GM10266 (cell line): ENCODE data around the gene TNNI3K.

Experiments used
- DNase-seq: peaks from one replicate; pipeline ENCODE4 v3.0.0; 2012; ENCODE audit errors: extremely low spot score
- CTCF ChIP-seq: IDR thresholded peaks from 2 replicates; pipeline ENCODE4 v1.5.1; 2012; ENCODE audit warnings: mild to moderate bottlenecking, low read depth; ENCODE audit not compliant: control insufficient read depth, insufficient read depth; ENCODE audit errors: missing control alignments

TNNI3K gene

GRCh38 chr1:74481607-74482006 is 246.4 kb downstream of the TNNI3K start:
- no peak for TF ChIP-seq CTCF
- no peak for DNase-seq

- no peak for TF ChIP-seq CTCF
- no peak for DNase-seq
Observed at GRCh38 chr1:74485622-74486021, 250.4 kb downstream of the TNNI3K start.

- TF ChIP-seq CTCF: no peak
- DNase-seq: no peak
Observed at GRCh38 chr1:74486036-74486435, 250.8 kb downstream of the TNNI3K start.

- no peak for DNase-seq
- TF ChIP-seq CTCF: no peak
Observed at GRCh38 chr1:74496669-74497068, 261.5 kb downstream of the TNNI3K start.

GRCh38 chr1:74498901-74499300 is 263.7 kb downstream of the TNNI3K start:
- DNase-seq: no peak
- TF ChIP-seq CTCF: no peak

- DNase-seq: no peak
Observed at GRCh38 chr1:74502432-74502831, 267.2 kb downstream of the TNNI3K start.

GRCh38 chr1:74502858-74503257 is 267.7 kb downstream of the TNNI3K start:
- TF ChIP-seq CTCF: no peak

More at GRCh38 chr1:74502432-74502831, 267.2 kb downstream of the TNNI3K start:
- no peak for TF ChIP-seq CTCF

More at GRCh38 chr1:74502858-74503257, 267.7 kb downstream of the TNNI3K start:
- DNase-seq: no peak
